BJ (cell line): ENCODE measurements around the gene ZNF20. TPM values are rescaled to one million over a fixed set of nuclear protein-coding genes. Genes with fewer than 3 reads are reported as not detected.

ENCODE experiments used
- CTCF ChIA-PET: fragments of 350-600 bp; formaldehyde crosslinking; extraction: SDS; loops from one replicate; lab custom pipeline; 2021; ENCODE audit warnings: antibody characterized with exemption, inconsistent platforms; lab: Yijun Ruan, JAX
- POLR2A ChIA-PET: fragments of 300-600 bp; sonication (Branson Sonifier 250); formaldehyde crosslinking; extraction: SDS; loops from one replicate; lab custom pipeline; 2021; ENCODE audit warnings: antibody characterized with exemption; lab: Charles Lee
- DNase-seq: peaks from one replicate; pipeline ENCODE4 v3.0.0-alpha.2; 2011; ENCODE audit warnings: low read depth
- H3K27me3 ChIP-seq: 2 replicates; pipeline ENCODE4 v1.6.0; 2011; ENCODE audit warnings: low read length; ENCODE audit not compliant: control insufficient read depth, insufficient read depth
- H3K36me3 ChIP-seq: 2 replicates; pipeline ENCODE4 v1.5.1; 2011; ENCODE audit warnings: low read length; ENCODE audit not compliant: control insufficient read depth, insufficient read depth
- H3K4me3 ChIP-seq: 2 replicates; pipeline ENCODE4 v1.5.1; 2011; ENCODE audit warnings: low read depth, mild to moderate bottlenecking, control low read depth, low read length
- CTCF ChIP-seq: IDR thresholded peaks from 2 replicates; pipeline ENCODE4 v1.5.1; 2011; ENCODE audit warnings: low read depth, mild to moderate bottlenecking, control low read depth, inconsistent platforms, low read length, moderate library complexity; ENCODE audit not compliant: insufficient read depth
- polyA plus RNA-seq: library from polyadenylated mRNA; depleted of rRNA; stranded (reverse); fragments of >200 nt; gene quantifications from 2 replicates; pipeline ENCODE4 v1.2.3, GENCODE V29; 2011

The ZNF20 gene
- polyA plus RNA-seq, 1 experiment: 2.1 TPM

- DNase-seq: peak; percentile 68
- ChIA-PET POLR2A (no interaction called here), CTCF (interaction anchor here (0.8 to 1.9 kb wide), 4 partner anchors 23 to 239 kb away, joined by 3 to 4 read pairs (median 4); partner anchors contain the start of gene ZNF20)
- H3K4me3 ChIP-seq: peak within 1 kb of the TSS; percentile 79
- no peak for TF ChIP-seq CTCF
- no peaks in the 10 kb centered on the region for H3K27me3 ChIP-seq
- H3K36me3 ChIP-seq: peaks cover 2% of the 10 kb centered on the region
Observed at GRCh38 chr19:12162882-12163806, 23.0 kb upstream of the ZNF20 start, which contains the start of gene ZNF136. TSS of gene ZNF136 (plus strand) at chr19:12163096. CDS start at chr19:12163204, 108 bp downstream.

- CTCF ChIA-PET: interaction anchor here (0.6 to 1.9 kb wide), 5 partner anchors 22 to 239 kb away, joined by 3 to 4 read pairs (median 3); partner anchors contain the start of gene ZNF20
- TF ChIP-seq CTCF: no peak
- POLR2A ChIA-PET: no interaction called here
- Histone ChIP-seq H3K36me3 (peaks cover 2% of the 10 kb centered on the region), H3K27me3 (no peaks in the 10 kb centered on the region), H3K4me3 (peak overlapping the region; percentile 79)
- no peak for DNase-seq
Observed at GRCh38 chr19:12162513-12162881, 22.3 kb upstream of the ZNF20 start.

- Histone ChIP-seq H3K36me3 (no peaks in the 10 kb centered on the region), H3K27me3 (no peaks in the 10 kb centered on the region), H3K4me3 (no peak overlapping the region)
- no peak for DNase-seq
- ChIA-PET POLR2A (no interaction called here), CTCF (interaction anchor here (1.5 kb wide), 1 partner anchor 19 kb away, joined by 6 read pairs; no protein-coding TSS in a partner anchor)
- no peak for TF ChIP-seq CTCF
Observed at GRCh38 chr19:12159773-12160414, 19.7 kb upstream of the ZNF20 start.

- no peak for TF ChIP-seq CTCF
- POLR2A ChIA-PET: interaction anchor here (0.7 kb wide), 1 partner anchor 16 kb away, joined by 3 read pairs; the partner anchor contains the start of gene ZNF20
- CTCF ChIA-PET: interaction anchor here (0.8 to 2.2 kb wide), 4 partner anchors 16 to 358 kb away, joined by 3 to 16 read pairs (median 3); partner anchors contain the start of genes ZNF20 and ZNF491
- Histone ChIP-seq H3K27me3 (no peaks in the 10 kb centered on the region), H3K36me3 (no peaks in the 10 kb centered on the region), H3K4me3 (peak within 1 kb of the TSS; percentile 67)
- DNase-seq: peak; percentile 51
Observed at GRCh38 chr19:12156223-12157058, 16.3 kb upstream of the ZNF20 start, which contains the start of gene ZNF625. TSS of gene ZNF625 (minus strand) at chr19:12156734. CDS start at chr19:12156558, 176 bp downstream.
